Ishikawa (cell line): Measurements from ENCODE around the gene KIF3A.

Experiments used
- CEBPB ChIP-seq: IDR thresholded peaks from 2 replicates; pipeline ENCODE4 v1.6.1; 2012
- CREB1 ChIP-seq: IDR thresholded peaks from 2 replicates; pipeline ENCODE4 v1.6.1; 2012; ENCODE audit warnings: low read depth
- EGR1 ChIP-seq: IDR thresholded peaks from 2 replicates; pipeline ENCODE4 v1.6.1; 2012
- EP300 ChIP-seq: IDR thresholded peaks from 2 replicates; pipeline ENCODE4 v1.6.1; 2012; ENCODE audit warnings: borderline replicate concordance
- FOXM1 ChIP-seq: IDR thresholded peaks from 2 replicates; pipeline ENCODE4 v1.6.1; 2012; ENCODE audit warnings: low read depth, borderline replicate concordance
- NFIC ChIP-seq: IDR thresholded peaks from 2 replicates; pipeline ENCODE4 v1.6.1; 2012
- RAD21 ChIP-seq: IDR thresholded peaks from 2 replicates; pipeline ENCODE4 v1.6.1; 2012; ENCODE audit warnings: low read depth
- TAF1 ChIP-seq: IDR thresholded peaks from 2 replicates; pipeline ENCODE4 v1.6.1; 2012; ENCODE audit warnings: low read depth, mild to moderate bottlenecking
- TCF12 ChIP-seq: IDR thresholded peaks from 2 replicates; pipeline ENCODE4 v1.6.1; 2012; ENCODE audit warnings: low read depth
- TEAD4 ChIP-seq: IDR thresholded peaks from 2 replicates; pipeline ENCODE4 v1.6.1; 2012
- USF1 ChIP-seq: IDR thresholded peaks from 2 replicates; pipeline ENCODE4 v1.6.1; 2012
- YY1 ChIP-seq: IDR thresholded peaks from 2 replicates; pipeline ENCODE4 v1.6.1; 2012; ENCODE audit warnings: low read depth
- ZBTB7A ChIP-seq: IDR thresholded peaks from 2 replicates; pipeline ENCODE4 v1.6.1; 2012; ENCODE audit warnings: low read depth
- TF ChIP-seq, protein P1 (sequence below): IDR thresholded peaks from 2 replicates; pipeline ENCODE4 v1.6.1; 2012; ENCODE audit warnings: low read depth, mild to moderate bottlenecking
- TF ChIP-seq, protein P2 (sequence below): IDR thresholded peaks from 2 replicates; pipeline ENCODE4 v1.6.1; 2012

KIF3A gene

GRCh38 chr5:132766806-132767055, 29.4 kb upstream of the KIF3A start:
- TF ChIP-seq RAD21: no peak
- TF ChIP-seq TAF1: no peak
- TF ChIP-seq, protein P1, sequence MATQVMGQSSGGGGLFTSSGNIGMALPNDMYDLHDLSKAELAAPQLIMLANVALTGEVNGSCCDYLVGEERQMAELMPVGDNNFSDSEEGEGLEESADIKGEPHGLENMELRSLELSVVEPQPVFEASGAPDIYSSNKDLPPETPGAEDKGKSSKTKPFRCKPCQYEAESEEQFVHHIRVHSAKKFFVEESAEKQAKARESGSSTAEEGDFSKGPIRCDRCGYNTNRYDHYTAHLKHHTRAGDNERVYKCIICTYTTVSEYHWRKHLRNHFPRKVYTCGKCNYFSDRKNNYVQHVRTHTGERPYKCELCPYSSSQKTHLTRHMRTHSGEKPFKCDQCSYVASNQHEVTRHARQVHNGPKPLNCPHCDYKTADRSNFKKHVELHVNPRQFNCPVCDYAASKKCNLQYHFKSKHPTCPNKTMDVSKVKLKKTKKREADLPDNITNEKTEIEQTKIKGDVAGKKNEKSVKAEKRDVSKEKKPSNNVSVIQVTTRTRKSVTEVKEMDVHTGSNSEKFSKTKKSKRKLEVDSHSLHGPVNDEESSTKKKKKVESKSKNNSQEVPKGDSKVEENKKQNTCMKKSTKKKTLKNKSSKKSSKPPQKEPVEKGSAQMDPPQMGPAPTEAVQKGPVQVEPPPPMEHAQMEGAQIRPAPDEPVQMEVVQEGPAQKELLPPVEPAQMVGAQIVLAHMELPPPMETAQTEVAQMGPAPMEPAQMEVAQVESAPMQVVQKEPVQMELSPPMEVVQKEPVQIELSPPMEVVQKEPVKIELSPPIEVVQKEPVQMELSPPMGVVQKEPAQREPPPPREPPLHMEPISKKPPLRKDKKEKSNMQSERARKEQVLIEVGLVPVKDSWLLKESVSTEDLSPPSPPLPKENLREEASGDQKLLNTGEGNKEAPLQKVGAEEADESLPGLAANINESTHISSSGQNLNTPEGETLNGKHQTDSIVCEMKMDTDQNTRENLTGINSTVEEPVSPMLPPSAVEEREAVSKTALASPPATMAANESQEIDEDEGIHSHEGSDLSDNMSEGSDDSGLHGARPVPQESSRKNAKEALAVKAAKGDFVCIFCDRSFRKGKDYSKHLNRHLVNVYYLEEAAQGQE: no peak
- no peak for TF ChIP-seq EGR1
- no peak for TF ChIP-seq TCF12
- TF ChIP-seq ZBTB7A: no peak
- no peak for TF ChIP-seq YY1
- TF ChIP-seq FOXM1: no peak
- no peak for TF ChIP-seq CREB1
- no peak for TF ChIP-seq TEAD4
- TF ChIP-seq NFIC: no peak

DNA sequence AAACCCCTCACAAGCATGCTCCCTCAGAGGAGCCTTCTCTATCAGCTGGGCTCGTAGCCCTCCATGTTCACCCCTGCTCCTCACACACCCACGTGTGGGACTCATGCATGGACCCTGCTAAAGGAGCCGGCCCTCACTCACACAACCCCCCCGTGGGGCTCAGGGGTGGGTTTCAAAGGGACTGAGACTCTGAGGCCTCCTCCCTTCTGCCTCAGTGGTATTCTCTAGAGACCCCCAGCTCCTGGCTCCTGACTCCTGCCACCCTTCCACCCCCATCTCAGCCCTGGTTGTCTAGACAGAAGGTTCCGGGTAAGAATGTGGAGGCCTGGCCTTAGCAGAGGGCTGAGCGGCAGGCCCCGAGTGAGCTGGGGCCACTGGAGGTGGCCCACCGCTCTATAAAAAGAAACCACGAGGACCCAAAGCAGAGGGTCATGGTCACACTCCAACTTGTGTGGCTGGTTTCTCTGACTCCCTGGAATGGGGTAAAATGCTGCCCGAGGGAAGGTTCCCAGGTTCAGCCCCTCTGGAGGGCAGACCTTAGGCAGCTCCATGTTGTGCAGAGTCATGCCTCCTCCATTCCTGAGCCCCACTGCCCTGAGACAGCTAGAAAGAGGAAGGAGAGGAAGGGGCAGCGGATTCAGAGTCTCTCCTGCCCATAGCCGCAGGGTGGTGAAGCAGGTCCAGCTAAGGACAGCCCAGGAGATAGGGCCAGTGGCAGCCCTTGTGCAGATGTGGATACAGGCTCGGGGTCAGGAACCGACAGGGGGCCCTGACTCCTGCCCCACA, 28.9 kb upstream of the KIF3A start:
- TF ChIP-seq TAF1: no peak

DNA sequence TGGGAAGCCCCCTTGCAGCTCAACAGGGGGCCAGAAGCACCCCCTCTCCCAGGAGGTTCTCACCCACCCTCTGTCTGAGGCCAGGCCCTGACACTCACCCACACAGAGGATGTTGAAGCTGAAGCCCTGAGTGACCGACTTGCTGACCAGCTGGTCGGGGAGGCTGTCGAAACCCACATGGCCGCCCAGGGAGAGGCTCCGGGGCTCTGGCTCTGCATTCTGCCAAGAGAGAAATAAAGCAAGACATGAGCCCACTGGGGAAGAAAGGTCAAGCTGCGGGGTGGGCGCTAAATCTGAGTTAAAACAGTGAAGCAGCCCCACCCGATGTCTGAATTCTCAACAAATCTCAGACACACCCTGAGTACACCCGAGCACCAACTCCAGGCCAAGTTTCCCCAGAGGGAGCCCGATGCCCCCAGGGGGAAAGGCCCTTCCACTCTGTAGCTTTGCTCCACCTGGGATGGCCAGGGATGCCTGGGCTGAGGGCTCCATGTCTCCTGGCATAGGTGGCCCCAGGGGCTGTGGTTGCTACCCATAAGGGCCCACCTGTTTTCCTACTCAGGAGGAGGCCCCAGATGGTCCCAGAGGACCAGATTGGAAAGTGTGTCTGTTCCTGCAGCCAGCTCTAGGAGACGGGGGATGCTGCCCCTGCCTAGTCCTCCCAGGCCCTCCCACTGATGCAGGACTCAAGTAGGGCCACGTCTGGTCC, 28.1 kb upstream of the KIF3A start:
- TF ChIP-seq CREB1 (no peak), NFIC (no peak), USF1 (no peak), TAF1 (no peak), TCF12 (no peak), TEAD4 (no peak), RAD21 (no peak), CEBPB (no peak), EP300 (no peak), ZBTB7A (no peak), FOXM1 (no peak), EGR1 (no peak), YY1 (no peak)
- TF ChIP-seq, protein P2, sequence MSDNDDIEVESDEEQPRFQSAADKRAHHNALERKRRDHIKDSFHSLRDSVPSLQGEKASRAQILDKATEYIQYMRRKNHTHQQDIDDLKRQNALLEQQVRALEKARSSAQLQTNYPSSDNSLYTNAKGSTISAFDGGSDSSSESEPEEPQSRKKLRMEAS: no peak
- TF ChIP-seq, protein P1: no peak

GRCh38 chr5:132764671-132765238, 27.4 kb upstream of the KIF3A start:
- no peak for TF ChIP-seq ZBTB7A
- TF ChIP-seq NFIC: no peak
- no peak for TF ChIP-seq USF1
- no peak for TF ChIP-seq TCF12
- TF ChIP-seq FOXM1: no peak

GRCh38 chr5:132764051-132764450, 26.7 kb upstream of the KIF3A start:
- TF ChIP-seq FOXM1: no peak
- TF ChIP-seq USF1: no peak
- TF ChIP-seq, protein P2: no peak
- no peak for TF ChIP-seq TCF12
- no peak for TF ChIP-seq RAD21
- no peak for TF ChIP-seq CEBPB
- TF ChIP-seq CREB1: no peak
- TF ChIP-seq TEAD4: no peak
- TF ChIP-seq EGR1: no peak
- TF ChIP-seq ZBTB7A: no peak
- no peak for TF ChIP-seq TAF1
- TF ChIP-seq, protein P1: no peak
